ES-I3 (cell line): ENCODE measurements around the gene SUFU.

Source experiments
- H3K36me3 ChIP-seq: 2 replicates; pipeline ENCODE4 v1.6.1; 2013; ENCODE audit warnings: mild to moderate bottlenecking, low read length, control low read depth, moderate library complexity; ENCODE audit not compliant: insufficient read depth
- H3K4me1 ChIP-seq: 2 replicates; pipeline ENCODE4 v1.6.1; 2013; ENCODE audit warnings: mild to moderate bottlenecking, control low read depth, low read length; ENCODE audit not compliant: insufficient read depth
- H3K9ac ChIP-seq: 2 replicates; pipeline ENCODE4 v1.6.1; 2013; ENCODE audit warnings: low read depth, mild to moderate bottlenecking, low read length, moderate library complexity
- H3K9me3 ChIP-seq: 2 replicates; pipeline ENCODE4 v1.6.1; 2013; ENCODE audit warnings: mild to moderate bottlenecking, low read length, moderate library complexity; ENCODE audit not compliant: control insufficient read depth, insufficient read depth

Gene SUFU

GRCh38 chr10:102675011-102675665, 171.4 kb downstream of the SUFU start:
- Histone ChIP-seq H3K36me3 (no peaks in the 10 kb centered on the region), H3K9ac (0 out of 2 replicates have a peak overlapping the region, but pooled peaks have one; percentile 2), H3K9me3 (no peaks in the 10 kb centered on the region), H3K4me1 (peaks cover 67% of the 10 kb centered on the region)

DNA sequence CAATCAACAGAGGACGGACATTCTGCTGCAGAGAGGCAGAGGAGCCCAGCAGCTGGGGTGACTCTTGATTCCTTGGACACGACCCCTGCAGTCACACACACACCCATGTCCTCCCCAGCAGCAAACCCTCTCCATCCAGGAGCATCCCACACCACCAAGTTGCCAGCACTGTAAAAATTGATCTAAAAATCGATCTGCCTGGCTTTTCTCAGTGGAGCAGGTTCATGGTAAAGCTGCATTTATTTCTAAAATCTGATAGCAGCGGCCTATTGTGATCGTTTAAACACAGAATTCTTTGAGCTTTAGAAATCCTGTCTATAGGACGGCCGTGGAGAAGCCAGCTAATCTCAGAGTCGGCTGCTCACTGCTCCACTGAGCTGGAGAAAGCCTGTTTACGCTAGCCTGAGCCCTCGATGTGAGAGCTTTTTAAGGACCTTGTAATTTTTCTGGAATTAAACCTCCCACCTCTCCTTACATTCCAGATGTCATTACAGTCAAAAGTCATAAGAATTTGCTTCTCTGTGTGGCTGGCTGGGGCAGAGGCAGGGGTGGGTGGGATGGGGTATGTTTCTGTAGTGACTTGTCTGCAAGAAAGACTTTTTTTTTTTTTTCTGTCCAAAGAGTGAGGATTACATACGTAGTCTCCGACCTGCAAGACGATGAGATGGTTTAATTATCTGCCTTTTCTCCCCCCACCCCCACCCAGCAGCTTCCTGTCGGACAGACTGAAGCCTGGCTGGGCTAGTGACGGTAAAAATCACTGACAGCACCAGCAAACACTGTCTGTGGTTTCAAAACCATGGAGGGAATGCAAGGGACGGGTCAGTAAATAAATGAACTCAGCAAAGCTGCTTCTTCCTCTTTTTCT, 172.1 kb downstream of the SUFU start:
- no peaks in the 10 kb centered on the region for H3K9me3 ChIP-seq
- no peaks in the 10 kb centered on the region for H3K36me3 ChIP-seq
- H3K4me1 ChIP-seq: peaks cover 60% of the 10 kb centered on the region
- no peak overlapping the region for H3K9ac ChIP-seq

GRCh38 chr10:102676534-102677315, 173.0 kb downstream of the SUFU start:
- no peaks in the 10 kb centered on the region for H3K9me3 ChIP-seq
- no peak overlapping the region for H3K9ac ChIP-seq
- H3K4me1 ChIP-seq: peaks cover 57% of the 10 kb centered on the region
- H3K36me3 ChIP-seq: no peaks in the 10 kb centered on the region

GRCh38 chr10:102677331-102678067, 173.7 kb downstream of the SUFU start:
- Histone ChIP-seq H3K9me3 (no peaks in the 10 kb centered on the region), H3K9ac (no peak overlapping the region), H3K4me1 (peaks cover 56% of the 10 kb centered on the region), H3K36me3 (no peaks in the 10 kb centered on the region)

GRCh38 chr10:102678068-102678400, 174.3 kb downstream of the SUFU start:
- Histone ChIP-seq H3K36me3 (no peaks in the 10 kb centered on the region), H3K9me3 (no peaks in the 10 kb centered on the region), H3K4me1 (peaks cover 53% of the 10 kb centered on the region), H3K9ac (no peak overlapping the region)

GRCh38 chr10:102678842-102679289, 175.1 kb downstream of the SUFU start:
- H3K4me1 ChIP-seq: peaks cover 48% of the 10 kb centered on the region
- no peaks in the 10 kb centered on the region for H3K9me3 ChIP-seq
- H3K36me3 ChIP-seq: no peaks in the 10 kb centered on the region
- H3K9ac ChIP-seq: no peak overlapping the region

DNA sequence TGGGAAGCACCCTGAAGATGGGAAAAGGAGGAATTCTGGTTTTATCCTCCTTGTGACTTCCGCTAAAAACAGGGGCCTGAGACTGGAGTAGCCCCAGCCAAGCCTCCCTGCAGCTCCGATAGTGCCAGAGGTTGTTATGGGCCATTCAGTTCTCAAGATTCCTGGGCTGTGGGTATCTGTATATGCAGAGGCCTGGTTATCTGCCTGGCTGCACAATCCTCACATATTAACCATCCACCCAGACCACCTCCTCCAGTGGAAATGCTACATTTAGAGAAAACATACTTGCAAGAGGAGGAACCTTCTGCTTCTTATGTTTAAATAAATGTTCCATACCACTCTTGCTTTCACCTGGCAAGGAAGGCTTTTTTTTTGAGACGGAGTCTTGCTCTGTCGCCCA, 175.8 kb downstream of the SUFU start:
- no peak overlapping the region for H3K9ac ChIP-seq

GRCh38 chr10:102681696-102682095, 177.9 kb downstream of the SUFU start:
- Histone ChIP-seq H3K4me1 (peaks cover 23% of the 10 kb centered on the region), H3K36me3 (peaks cover 4% of the 10 kb centered on the region), H3K9me3 (no peaks in the 10 kb centered on the region), H3K9ac (no peak overlapping the region)

More for the DNA sequence above, 175.8 kb downstream of the SUFU start:
- no peaks in the 10 kb centered on the region for H3K9me3 ChIP-seq
- peaks cover 43% of the 10 kb centered on the region for H3K4me1 ChIP-seq
- no peaks in the 10 kb centered on the region for H3K36me3 ChIP-seq

DNA sequence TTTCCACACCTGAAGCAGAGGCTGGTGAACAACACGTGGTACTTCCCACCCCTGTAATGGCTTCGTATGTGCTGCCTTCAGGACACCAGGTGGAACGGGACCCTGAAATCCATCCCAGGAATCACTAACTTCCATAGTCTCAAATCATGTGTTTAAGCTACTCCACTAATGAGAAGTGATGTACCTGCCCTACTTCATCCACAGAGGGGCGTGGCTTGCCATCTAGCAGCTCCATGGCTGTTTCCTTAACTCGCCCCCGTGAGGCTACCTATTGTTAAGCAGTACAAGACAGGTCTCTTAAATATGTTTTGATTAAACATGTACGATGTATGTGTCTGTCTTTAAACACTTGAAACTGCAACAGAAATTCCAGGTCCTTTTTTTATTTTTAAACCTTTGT, 178.6 kb downstream of the SUFU start:
- H3K9ac ChIP-seq: no peak overlapping the region
- peaks cover 4% of the 10 kb centered on the region for H3K36me3 ChIP-seq
- peaks cover 16% of the 10 kb centered on the region for H3K4me1 ChIP-seq
- H3K9me3 ChIP-seq: no peaks in the 10 kb centered on the region

DNA sequence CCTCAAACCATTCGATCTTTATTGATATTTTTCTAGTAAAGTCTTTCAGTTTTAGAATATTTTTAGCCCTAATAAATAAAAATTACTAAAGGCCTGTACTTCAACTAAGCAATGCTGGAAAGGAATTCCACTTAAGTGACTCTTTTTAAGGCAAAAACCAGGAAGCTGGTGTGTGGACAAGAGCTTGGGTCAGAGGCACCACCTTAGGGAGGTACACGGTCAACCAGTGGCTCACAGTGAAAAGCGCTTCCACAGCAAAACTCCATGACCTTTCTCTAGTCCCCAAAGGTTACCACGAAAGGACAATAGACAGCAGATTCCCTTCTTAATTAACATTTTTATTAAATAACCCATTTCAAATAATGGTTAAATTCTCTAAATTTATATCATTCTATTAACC, 179.2 kb downstream of the SUFU start:
- peaks cover 10% of the 10 kb centered on the region for H3K4me1 ChIP-seq
- H3K36me3 ChIP-seq: peaks cover 4% of the 10 kb centered on the region
- H3K9ac ChIP-seq: no peak overlapping the region
- no peaks in the 10 kb centered on the region for H3K9me3 ChIP-seq
